ENCODE results near the gene ZNF33A. TPM values are rescaled to one million over a fixed set of nuclear protein-coding genes. Genes with fewer than 3 reads are reported as not detected.

ZNF33A gene
- total RNA-seq, 2 experiments from 2014 or later = 30.8 to 33.5 TPM

Other genes with a start within 250 kb of the ZNF33A start
- 1 to 10 TPM; 9.0 to 9.2 TPM for gene ZNF248, start 153.1 kb upstream of the ZNF33A start, total RNA-seq
- 1 to 10 TPM; 5.0 to 5.3 TPM for gene ZNF25, start 34.0 kb upstream of the ZNF33A start, total RNA-seq
- 10 to 100 TPM; 17.3 to 22.3 TPM for gene ZNF37A, start 83.7 kb downstream of the ZNF33A start, total RNA-seq